Measurements from ENCODE around the gene SDK1.
A peak's percentile ranks its signal among the peaks of the same experiment; 100 is the strongest.

Gene SDK1

GRCh38 chr7:3349126-3349525, 48.1 kb downstream of the SDK1 start:
- DNase-seq: no peak

- peak; percentile 63 for DNase-seq
Measured at GRCh38 chr7:3356173-3356572, 55.1 kb downstream of the SDK1 start.

DNA sequence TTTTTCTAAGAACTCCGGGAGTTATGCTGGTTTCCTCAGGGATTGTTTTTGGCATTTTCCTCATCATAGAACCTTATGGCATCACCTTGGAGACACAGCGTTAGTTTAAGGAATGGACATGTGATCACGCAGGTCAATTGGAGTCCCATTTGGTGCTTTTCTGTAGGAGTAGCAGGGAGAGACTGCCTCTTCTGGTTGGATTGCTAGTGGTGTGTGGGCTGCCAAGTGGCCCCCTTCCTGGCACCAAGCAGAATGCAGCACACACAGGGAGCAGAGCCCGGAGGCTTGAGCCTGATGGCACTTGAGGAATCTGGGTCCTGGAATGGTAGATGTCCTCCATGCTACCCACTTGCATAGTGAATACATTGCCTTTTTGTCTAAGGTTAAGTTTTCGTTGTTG, 57.9 kb downstream of the SDK1 start:
- DNase-seq: no peak

DNA sequence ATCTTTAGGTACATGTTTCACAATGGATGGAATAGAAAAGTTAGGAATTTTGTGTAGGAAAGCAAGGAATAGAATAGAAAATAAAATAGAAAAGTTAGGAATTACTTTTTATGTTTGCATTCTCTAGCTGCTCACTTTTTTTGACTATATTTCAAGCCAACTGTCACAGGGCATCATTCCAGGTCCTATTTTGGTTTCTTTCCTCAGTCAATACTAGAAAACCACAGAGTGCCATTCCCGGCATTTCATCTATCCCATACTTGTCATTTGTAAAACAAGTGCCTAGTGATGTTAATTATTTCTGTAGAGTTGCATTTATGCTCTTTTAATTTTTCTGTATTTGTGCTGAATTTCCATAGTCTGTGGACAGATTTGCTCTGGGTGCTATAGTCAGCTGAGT, 66.2 kb downstream of the SDK1 start:
- no peak for DNase-seq

- peak; percentile 56 for DNase-seq
Measured at GRCh38 chr7:3370068-3370830, 69.2 kb downstream of the SDK1 start.

- no peak for DNase-seq
Measured at GRCh38 chr7:3370921-3371320, 69.9 kb downstream of the SDK1 start.

- DNase-seq: no peak
Measured at GRCh38 chr7:3371601-3372000, 70.5 kb downstream of the SDK1 start.

DNA sequence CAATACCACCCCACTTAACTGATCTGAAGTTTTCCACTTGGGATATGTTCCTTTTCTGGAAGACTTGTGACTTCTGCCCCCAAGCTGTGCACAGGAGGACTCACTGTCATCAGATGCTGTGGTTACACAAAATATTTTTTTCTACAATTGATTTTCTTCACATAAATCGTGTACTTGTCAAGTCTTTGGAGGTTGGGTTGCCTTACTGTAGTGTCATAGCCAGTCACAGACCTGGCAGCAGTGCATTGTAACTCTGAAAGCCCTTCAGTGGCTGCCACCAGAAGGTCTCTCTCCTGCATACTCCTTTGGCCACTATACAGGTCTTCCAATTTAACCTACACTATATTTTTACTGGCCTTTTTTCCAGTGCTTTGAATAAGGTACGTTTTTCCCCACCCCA, 73.2 kb downstream of the SDK1 start:
- DNase-seq: no peak

DNA sequence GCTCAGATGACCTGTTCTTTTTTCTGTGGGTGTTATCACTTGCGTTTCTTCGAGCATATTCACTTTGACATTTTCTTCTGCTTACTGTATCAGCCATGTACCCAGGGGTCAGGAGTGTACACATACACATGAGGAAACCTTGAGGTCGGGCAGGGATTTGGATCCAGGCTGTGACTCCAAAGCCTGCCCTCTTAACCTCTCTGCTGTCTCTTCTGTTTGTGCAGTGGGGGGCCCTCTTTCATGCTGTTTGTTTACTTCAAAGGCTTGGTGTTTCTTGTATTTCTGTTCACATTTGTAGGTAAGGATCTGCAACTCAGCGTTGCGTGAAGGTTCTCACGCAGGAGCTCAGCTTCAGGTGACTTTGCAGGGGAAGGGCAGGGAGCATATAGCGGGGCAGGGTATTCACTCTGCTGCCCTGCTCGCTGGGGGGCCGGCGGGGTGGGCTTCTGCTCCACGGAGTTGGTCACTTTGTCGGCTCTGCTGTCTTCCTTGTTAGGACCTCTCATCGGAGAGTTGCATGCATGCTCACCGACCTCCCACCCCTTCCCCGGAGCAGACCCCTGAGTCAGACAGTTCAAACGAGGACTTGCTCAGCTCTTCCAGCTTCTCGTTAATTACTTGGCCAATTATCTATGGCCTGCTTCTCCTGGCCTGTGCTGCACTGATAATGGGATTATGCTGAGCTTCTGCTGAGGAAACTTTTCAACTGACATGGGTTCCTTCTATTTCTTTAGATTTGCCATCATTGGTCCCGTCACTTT, 77.5 kb downstream of the SDK1 start:
- no peak for DNase-seq

DNA sequence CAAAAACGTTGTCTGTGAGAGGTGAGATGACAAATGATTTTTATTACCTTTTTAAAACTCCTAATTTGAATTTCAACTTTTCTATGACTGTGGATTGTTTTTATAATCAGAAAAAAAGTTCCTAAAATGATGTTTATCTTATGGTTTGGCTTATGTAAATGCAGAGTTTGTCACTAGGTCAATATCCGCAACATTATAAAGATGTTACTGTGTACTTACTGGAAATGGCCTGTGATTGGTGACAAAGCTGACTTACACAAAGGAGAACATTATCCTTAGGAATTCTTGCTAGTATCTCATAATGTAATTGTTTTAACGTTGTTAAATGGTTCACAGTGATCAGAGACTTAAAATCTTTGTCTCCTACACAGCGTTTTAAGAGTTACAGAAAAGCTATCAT, 79.0 kb downstream of the SDK1 start:
- no peak for DNase-seq

DNA sequence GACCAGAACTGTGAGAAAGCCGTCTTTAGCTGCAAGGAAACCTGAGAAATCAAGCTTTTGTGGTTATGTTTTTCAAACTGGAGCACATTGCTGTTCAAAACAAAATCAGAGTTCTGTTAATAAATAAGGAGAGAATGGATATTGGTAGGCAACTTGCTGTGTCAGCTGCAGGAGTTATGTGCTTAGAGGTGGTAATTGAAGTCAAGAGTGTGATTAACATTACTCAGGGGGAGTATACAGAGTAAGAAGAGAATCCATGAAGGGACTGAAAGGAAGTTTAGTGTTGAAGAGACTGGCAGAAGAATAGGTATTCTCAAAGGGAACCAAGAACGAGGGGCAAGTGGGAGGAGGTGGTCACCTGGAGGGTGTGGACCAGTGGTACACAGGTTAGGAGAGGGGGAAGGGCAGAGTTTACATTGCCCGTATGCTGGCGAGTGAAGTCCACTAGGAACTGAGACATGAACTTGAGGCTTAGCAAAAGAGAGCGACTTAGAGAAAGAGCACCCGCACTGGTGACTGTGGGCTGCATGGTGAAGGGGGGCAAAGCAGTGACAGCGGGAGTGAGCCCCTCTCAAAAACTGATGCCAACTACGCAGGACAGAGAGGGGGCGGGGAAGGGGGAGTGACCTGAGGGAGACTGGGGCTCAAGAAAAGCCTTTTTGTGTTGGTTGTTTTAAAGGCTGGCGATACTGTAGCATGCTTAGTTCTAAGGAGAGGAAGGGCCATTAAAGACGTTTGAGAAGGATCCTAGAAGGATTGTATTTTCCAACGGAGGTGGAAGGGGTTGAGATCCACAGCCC, 80.0 kb downstream of the SDK1 start:
- DNase-seq: no peak

DNA sequence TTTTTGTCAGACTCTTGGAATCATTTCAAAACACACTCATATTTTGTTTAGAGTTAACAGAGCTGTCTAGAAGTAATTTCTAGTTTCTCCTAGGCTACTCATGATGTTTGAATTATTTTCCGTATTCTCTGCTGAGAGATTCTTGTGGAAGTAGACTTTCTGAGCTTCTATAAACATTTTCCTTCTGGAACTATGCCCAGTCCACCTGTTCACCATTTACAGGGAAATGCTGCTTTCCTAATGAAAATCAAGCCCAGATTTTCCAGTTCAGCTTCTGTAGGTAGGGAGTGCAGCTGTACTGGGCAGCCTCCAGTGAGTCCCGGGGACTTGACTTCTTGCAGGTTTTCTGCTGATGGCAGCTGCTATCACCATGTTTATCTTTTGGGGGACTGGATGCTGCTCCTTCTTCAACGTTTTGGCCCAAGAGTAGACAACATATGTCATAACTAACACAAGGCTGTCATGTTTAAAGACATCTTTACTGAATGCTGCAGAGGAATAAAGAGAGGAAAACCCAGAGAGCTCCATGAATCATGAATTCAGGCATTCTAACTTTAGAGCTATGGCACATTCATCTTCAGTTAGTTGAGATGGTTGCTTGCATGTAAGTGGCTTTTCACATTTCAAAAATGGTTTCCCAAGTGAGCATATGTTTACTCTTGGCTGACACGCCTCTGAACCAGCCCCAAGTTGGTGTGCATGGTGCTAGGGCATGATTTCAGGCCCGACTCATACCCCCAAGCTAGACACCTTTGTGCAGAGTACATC, 85.6 kb downstream of the SDK1 start:
- DNase-seq: no peak

DNA sequence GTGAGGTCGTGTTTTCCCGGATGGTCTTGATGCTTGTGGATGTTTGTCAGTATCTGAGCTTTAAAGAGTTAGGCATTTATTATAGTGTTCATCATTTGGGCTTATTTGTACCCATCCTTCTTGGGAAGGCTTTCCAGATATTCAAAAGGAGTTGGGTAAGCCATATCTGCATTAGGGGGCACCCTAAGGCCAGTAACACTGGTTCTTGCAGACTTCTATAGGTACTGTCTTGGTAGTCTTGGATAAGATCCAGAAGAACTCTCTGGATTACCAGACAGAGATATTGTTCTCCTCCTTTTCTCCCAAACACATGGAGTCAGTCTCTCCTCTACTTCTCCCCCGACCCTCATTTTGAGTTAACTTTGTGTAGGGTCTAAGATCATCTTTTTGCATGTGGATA, 92.8 kb downstream of the SDK1 start:
- DNase-seq: no peak

- no peak for DNase-seq
Measured at GRCh38 chr7:3397324-3397723, 96.3 kb downstream of the SDK1 start.

- no peak for DNase-seq
Measured at GRCh38 chr7:3399858-3400257, 98.8 kb downstream of the SDK1 start.

GRCh38 chr7:3404501-3404900, 103.4 kb downstream of the SDK1 start:
- no peak for DNase-seq

DNA sequence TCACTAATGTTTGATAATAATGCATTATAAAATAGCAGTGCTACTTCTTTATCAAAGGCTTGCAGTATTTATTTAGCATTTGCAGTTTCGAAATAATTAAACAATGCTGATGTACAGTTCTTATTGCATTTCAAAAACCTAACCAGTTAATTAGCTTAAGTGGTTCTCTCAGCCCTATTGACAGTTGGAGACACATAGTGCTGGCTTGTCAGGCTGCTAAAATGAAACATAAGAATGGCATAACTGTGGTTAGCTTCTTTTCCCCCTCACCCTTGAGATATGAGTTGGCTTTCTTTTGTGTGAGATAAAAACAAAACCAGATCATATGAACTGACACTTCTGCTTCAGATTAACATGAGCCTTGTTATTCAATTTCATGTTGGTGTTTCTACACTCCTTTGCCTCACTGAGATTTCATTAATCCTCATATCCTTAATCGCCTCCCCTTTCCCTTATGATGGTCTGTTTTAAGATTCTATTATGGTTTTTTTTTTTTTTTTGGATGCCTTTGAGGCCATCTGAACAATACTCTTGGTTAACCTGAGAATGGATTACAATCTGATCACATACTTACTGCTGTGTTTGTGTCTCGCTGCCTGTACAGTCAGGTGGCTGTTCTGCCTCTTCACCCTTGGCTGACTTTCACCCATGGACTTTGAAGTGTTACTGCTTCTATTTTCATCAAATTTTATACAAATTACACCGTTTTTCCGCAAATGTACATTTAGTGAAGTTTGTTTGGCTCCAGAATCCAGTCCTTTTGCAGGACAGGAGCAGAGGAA, 108.0 kb downstream of the SDK1 start:
- DNase-seq: peak; percentile 52

DNA sequence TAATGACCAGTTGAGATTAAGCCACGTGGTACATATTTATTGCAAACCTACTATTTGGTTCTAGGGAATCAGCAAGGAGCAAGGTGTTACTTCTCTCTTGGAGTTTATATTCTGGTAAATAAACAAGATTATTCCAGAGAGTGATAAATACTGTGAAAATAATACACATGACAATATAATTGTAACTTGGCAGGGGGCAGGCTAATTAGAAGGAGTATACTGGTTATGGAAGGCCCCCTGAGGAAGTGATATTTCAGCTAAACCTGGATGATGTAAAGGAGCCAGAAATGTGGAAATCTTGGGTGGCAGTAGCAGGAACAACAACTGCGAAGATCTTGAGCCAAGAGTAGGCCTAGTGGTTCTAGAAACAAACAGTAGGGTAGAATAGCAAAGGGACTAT, 111.8 kb downstream of the SDK1 start:
- DNase-seq: no peak

GRCh38 chr7:3415861-3416312, 114.8 kb downstream of the SDK1 start:
- DNase-seq: no peak

GRCh38 chr7:3416453-3416852, 115.4 kb downstream of the SDK1 start:
- no peak for DNase-seq

DNA sequence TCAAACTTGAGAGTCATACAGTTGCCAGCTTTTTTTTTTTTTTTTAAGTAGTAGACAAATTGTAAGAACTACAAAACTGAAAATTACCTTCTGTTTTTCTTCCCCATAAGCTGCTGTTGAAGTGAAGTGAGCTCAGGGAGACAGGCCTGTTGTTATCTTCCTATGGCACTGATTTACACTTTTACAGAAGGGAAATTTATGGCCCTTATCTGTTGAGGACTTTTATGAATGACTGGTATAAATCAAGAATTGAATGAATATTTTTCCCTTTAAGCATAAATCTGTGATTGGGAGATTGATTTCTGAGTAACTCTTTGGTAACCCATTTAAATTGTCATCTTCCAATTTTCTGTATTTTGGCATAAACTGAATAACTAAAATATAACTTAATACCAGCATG, 124.0 kb downstream of the SDK1 start:
- no peak for DNase-seq

- DNase-seq: no peak
Measured at GRCh38 chr7:3426064-3426463, 125.0 kb downstream of the SDK1 start.

All from NCI-H2171 (cell line).